Measurements from ENCODE around the gene ABCF2.

ABCF2 gene

GRCh38 chr7:151235091-151235787, 8.2 kb upstream of the ABCF2 start:
- Histone ChIP-seq H3K27me3 (no peaks in the 10 kb centered on the region), H3K4me1 (peaks cover 20 to 32% (median 24%) of the 10 kb centered on the region in 10 experiments), H4K20me1 (peaks cover 38 to 71% (median 70%) of the 10 kb centered on the region in 11 experiments; a peak in 21 of 22 replicates), H3K4me2 (no peak overlapping the region; a peak in 1 of 22 replicates), H3K36me3 (peaks cover 45 to 65% (median 59%) of the 10 kb centered on the region in 11 experiments), H3K9me3 (replicated peaks in 1 of 11) (no peaks in the 10 kb centered on the region), H3K9ac (peak overlapping the region in 2 of 11 experiments; percentile 5 to 12; a peak in 2 of 22 replicates), H3K4me3 (no peak overlapping the region), H3K27ac (no peak overlapping the region)
- no peak for TF ChIP-seq Cebpa-rat (IDR thresholded peaks at IDR 0.05)

DNA sequence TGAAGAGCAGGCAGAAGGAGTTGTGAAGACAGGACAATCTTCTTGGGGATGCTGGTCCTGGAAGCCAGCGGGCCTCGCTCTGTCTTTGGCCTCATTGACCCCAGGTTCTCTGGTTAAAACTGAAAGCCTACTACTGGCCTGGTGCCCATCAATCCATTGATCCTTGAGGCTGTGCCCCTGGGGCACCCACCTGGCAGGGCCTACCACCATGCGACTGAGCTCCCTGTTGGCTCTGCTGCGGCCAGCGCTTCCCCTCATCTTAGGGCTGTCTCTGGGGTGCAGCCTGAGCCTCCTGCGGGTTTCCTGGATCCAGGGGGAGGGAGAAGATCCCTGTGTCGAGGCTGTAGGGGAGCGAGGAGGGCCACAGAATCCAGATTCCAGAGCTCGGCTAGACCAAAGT, 6.8 kb upstream of the ABCF2 start:
- Histone ChIP-seq H3K4me2 (peak overlapping the region; percentile 88 to 100 (median 98)), H3K27ac (peak overlapping the region in 10 of 11 experiments; percentile 88 to 96 (median 94); a peak in 19 of 22 replicates), H3K4me1 (peaks cover 20 to 32% (median 24%) of the 10 kb centered on the region in 10 experiments), H3K27me3 (no peaks in the 10 kb centered on the region), H3K4me3 (peak overlapping the region; percentile 86 to 98 (median 95)), H3K36me3 (peaks cover 45 to 52% (median 50%) of the 10 kb centered on the region in 11 experiments), H3K9ac (peak overlapping the region; percentile 92 to 98 (median 95); a peak in 20 of 22 replicates), H3K9me3 (replicated peaks in 1 of 11) (no peaks in the 10 kb centered on the region), H4K20me1 (peaks cover 38 to 58% (median 57%) of the 10 kb centered on the region in 11 experiments; a peak in 21 of 22 replicates)
- TF ChIP-seq Cebpa-rat (IDR thresholded peaks at IDR 0.05): no peak

DNA sequence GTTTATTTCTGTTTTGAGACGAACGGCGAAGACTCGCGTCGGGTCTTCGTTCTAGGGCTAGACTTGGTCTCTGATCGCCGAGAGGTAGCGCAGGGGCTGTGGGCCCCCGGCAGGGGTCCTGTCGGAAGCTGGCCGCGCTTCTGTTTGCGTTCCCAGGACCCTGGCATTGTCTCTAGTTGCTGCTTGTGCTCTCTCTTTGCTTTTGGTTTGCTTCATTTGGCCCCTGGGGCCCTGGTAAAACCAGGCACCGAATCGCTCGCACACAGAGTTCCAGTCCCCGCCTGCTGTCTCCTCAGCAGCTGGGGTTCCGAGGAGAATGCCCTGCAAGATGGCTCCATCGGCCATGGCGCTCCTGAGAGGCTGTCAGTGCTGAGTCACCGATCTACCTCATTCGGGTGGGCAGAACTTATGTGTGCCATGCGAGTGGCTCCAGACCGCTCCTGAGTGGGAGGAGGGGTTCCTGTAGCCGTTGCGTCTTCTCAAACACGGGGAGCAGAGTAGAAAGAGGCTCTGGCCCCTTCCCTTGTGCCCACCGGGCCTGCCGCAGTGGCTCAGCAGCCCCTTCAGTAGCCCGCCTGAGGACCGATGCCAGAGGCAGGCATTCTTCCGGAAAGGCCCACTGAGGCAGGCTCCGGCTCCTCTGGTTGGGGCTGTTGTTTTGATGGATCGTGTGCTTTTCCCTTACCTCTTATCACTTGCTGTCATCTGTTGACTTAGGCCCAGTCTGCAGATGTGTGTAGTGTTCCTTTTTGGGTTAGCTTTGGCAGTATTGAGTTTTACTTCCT, 6.1 kb upstream of the ABCF2 start:
- Histone ChIP-seq H3K27me3 (no peaks in the 10 kb centered on the region), H3K27ac (peak overlapping the region; percentile 79 to 96 (median 94)), H3K4me1 (peaks cover 23 to 36% (median 27%) of the 10 kb centered on the region in 10 experiments), H4K20me1 (peaks cover 35 to 51% (median 50%) of the 10 kb centered on the region in 11 experiments; a peak in 21 of 22 replicates), H3K36me3 (peaks cover 39 to 45% (median 43%) of the 10 kb centered on the region in 11 experiments), H3K4me2 (peak overlapping the region; percentile 88 to 100 (median 98)), H3K4me3 (peak overlapping the region; percentile 86 to 98 (median 95)), H3K9ac (peak overlapping the region; percentile 92 to 98 (median 95)), H3K9me3 (replicated peaks in 1 of 11) (no peaks in the 10 kb centered on the region)
- no peak for TF ChIP-seq Cebpa-rat (IDR thresholded peaks at IDR 0.05)

GRCh38 chr7:151232091-151232916, 5.3 kb upstream of the ABCF2 start, which contains the start of gene CHPF2:
Gene CHPF2, plus strand, starts transcription at chr7:151232483. Its CDS starts 1,529 bp downstream, at chr7:151234012.
- H4K20me1 ChIP-seq: peaks cover 27 to 43% (median 42%) of the 10 kb centered on the region in 11 experiments; a peak in 21 of 22 replicates
- H3K4me2 ChIP-seq: peak within 1 kb of the TSS; percentile 88 to 100 (median 98)
- H3K36me3 ChIP-seq: peaks cover 32 to 37% (median 35%) of the 10 kb centered on the region in 11 experiments
- H3K4me1 ChIP-seq: peaks cover 28 to 39% (median 32%) of the 10 kb centered on the region in 10 experiments
- peak within 1 kb of the TSS; percentile 92 to 98 (median 95) for H3K9ac ChIP-seq
- TF ChIP-seq Cebpa-rat (IDR thresholded peaks at IDR 0.05): no peak
- no peaks in the 10 kb centered on the region for H3K9me3 ChIP-seq (replicated peaks in 1 of 11)
- peak within 1 kb of the TSS; percentile 86 to 98 (median 95) for H3K4me3 ChIP-seq
- no peaks in the 10 kb centered on the region for H3K27me3 ChIP-seq
- peak within 1 kb of the TSS; percentile 79 to 96 (median 94) for H3K27ac ChIP-seq

GRCh38 chr7:151231080-151231479, 4.1 kb upstream of the ABCF2 start:
- Histone ChIP-seq H3K4me2 (peak overlapping the region in 8 of 11 experiments; percentile 88 to 100 (median 97); a peak in 10 of 22 replicates), H3K4me3 (no peak overlapping the region)
- TF ChIP-seq Cebpa-rat (IDR thresholded peaks at IDR 0.05): no peak

GRCh38 chr7:151229249-151229648, 2.2 kb upstream of the ABCF2 start:
- Histone ChIP-seq H3K27me3 (no peaks in the 10 kb centered on the region), H3K9me3 (replicated peaks in 1 of 11) (no peaks in the 10 kb centered on the region), H3K9ac (no peak overlapping the region), H3K27ac (no peak overlapping the region), H3K4me3 (no peak overlapping the region), H4K20me1 (peaks cover 10 to 35% (median 12%) of the 10 kb centered on the region in 11 experiments; a peak in 20 of 22 replicates), H3K4me2 (no peak overlapping the region), H3K36me3 (peaks cover 13 to 23% (median 21%) of the 10 kb centered on the region in 11 experiments; a peak in 21 of 22 replicates), H3K4me1 (peaks cover 42 to 49% (median 44%) of the 10 kb centered on the region in 10 experiments)
- no peak for TF ChIP-seq Cebpa-rat (IDR thresholded peaks at IDR 0.05)

More at GRCh38 chr7:151231080-151231479, 4.1 kb upstream of the ABCF2 start:
- peaks cover 31 to 43% (median 36%) of the 10 kb centered on the region in 10 experiments for H3K4me1 ChIP-seq
- H4K20me1 ChIP-seq: peaks cover 20 to 35% (median 30%) of the 10 kb centered on the region in 11 experiments; a peak in 21 of 22 replicates
- no peak overlapping the region for H3K9ac ChIP-seq
- no peaks in the 10 kb centered on the region for H3K27me3 ChIP-seq
- peaks cover 20 to 24% (median 23%) of the 10 kb centered on the region in 11 experiments for H3K36me3 ChIP-seq
- H3K27ac ChIP-seq: no peak overlapping the region
- no peaks in the 10 kb centered on the region for H3K9me3 ChIP-seq (replicated peaks in 1 of 11)

DNA sequence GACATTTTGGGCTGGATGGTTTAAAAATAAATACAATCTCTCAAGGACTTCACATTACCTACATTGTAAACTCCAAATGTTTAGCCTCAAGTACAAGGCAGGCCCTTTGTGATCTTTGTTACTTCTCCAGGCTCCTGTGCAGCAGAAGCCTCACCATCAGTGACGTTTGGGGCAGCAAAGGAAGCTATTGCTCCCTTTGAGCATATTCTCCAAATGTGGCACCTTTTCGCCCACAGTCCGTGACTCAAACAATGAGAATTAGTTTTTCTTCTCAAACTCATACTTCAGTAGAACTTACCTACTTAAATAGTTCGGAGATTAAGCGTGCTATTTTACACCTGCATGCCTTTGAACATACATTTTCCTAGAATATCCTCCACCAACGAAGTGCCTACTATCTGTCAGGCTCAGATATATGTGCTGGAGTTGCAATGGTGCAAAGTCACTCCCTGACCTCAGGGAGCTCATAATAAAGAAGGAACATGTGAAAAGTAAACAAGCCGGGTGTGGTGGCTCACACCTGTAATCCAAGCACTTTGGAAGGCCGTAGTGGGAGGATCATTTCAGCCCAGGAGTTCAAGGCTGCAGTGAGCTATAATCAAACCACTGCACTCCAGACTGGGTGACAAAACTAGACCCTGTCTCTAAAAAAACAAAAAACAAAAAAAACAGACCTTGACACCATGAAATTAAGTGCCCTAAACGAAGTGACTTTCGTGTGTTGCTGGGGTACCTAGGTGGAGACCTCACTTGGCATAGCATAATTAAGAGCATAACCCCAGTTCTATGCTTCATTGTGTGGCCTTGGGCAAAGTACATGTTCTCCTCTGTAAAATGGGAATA, 1.2 kb upstream of the ABCF2 start:
- Histone ChIP-seq H3K9ac (peak overlapping the region; percentile 81 to 97 (median 88)), H3K27ac (peak overlapping the region; percentile 39 to 92 (median 79); a peak in 19 of 22 replicates), H4K20me1 (peaks cover 1 to 35% (median 11%) of the 10 kb centered on the region in 11 experiments; a peak in 16 of 22 replicates), H3K4me1 (peaks cover 32 to 39% (median 34%) of the 10 kb centered on the region in 10 experiments), H3K9me3 (replicated peaks in 1 of 11) (no peaks in the 10 kb centered on the region), H3K36me3 (peaks cover 19 to 28% (median 26%) of the 10 kb centered on the region in 11 experiments), H3K4me2 (peak overlapping the region; percentile 83 to 96 (median 91)), H3K4me3 (peak overlapping the region; percentile 84 to 95 (median 89)), H3K27me3 (no peaks in the 10 kb centered on the region)
- TF ChIP-seq Cebpa-rat (IDR thresholded peaks at IDR 0.05): no peak
